AG04450 (cell line): ENCODE data around the gene MGAT4A. TPM values are rescaled to one million over a fixed set of nuclear protein-coding genes. Genes with fewer than 3 reads are reported as not detected.

Experiments used
- CTCF ChIA-PET: fragments of 300-600, 350-600 bp; formaldehyde crosslinking; extraction: SDS; loops from one replicate; lab custom pipeline; 2022; ENCODE audit warnings: antibody characterized with exemption, inconsistent platforms; lab: Charles Lee
- POLR2A ChIA-PET: fragments of 350-600 bp; formaldehyde crosslinking; extraction: SDS; loops from one replicate; lab custom pipeline; 2021; ENCODE audit warnings: antibody characterized with exemption, inconsistent platforms; lab: Yijun Ruan, JAX
- DNase-seq: peaks from one replicate; pipeline ENCODE4 v3.0.0-alpha.2; 2011; ENCODE audit warnings: low read depth, low spot score
- H3K27ac ChIP-seq: one replicate; pipeline ENCODE4 v1.5.1; 2012; ENCODE audit warnings: low read depth, low read length, control low read depth
- H3K27me3 ChIP-seq: one replicate; pipeline ENCODE4 v1.6.0; 2012; ENCODE audit warnings: low read length; ENCODE audit not compliant: control insufficient read depth, insufficient read depth
- H3K4me3 ChIP-seq: 2 replicates; pipeline ENCODE4 v1.5.1; 2011; ENCODE audit warnings: mild to moderate bottlenecking, low read depth, low read length, control low read depth
- H3K9me3 ChIP-seq: 2 replicates; pipeline ENCODE4 v1.5.1; 2012; ENCODE audit warnings: low read length; ENCODE audit not compliant: control insufficient read depth, insufficient read depth
- CTCF ChIP-seq: IDR thresholded peaks from 2 replicates; pipeline ENCODE4 v1.5.1; 2011; ENCODE audit warnings: low read depth, low read length, control low read depth, inconsistent platforms
- polyA plus RNA-seq: library from polyadenylated mRNA; depleted of rRNA; stranded (reverse); fragments of >200 nt; gene quantifications from 2 replicates; pipeline ENCODE4 v1.2.3, GENCODE V29; 2011

MGAT4A gene
- polyA plus RNA-seq, 1 experiment = 0.04 TPM

- no peak for DNase-seq
- TF ChIP-seq CTCF = no peak
- H3K4me3 ChIP-seq = no peak overlapping the region
- no peaks in the 10 kb centered on the region for H3K9me3 ChIP-seq
- ChIA-PET POLR2A (no interaction called here), CTCF (no interaction called here)
- no peaks in the 10 kb centered on the region for H3K27me3 ChIP-seq
- H3K27ac ChIP-seq = no peak overlapping the region
These were observed 33.1 kb downstream of the MGAT4A start for GRCh38 chr2:98697651-98698337.

DNA sequence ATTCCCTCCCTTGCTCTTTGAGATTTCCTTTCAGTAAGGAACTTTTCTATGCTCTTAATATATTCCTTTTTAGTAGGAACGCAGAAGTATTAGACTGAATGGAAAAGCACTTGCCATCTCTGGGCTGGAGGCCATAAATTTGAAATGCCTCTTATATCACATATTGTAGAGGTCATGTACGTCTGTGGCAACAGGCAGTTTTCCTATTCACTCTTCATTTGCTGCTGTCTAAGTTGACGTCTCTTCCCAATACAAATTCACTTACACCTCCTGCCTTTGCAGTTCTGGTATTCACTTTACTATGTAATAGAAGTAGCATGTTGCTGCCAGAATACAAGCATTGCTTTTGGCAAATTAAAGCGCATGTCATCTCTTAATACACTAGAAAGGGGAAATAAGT lies 34.7 kb downstream of the MGAT4A start:
- Histone ChIP-seq H3K27me3 (no peaks in the 10 kb centered on the region), H3K4me3 (no peak overlapping the region), H3K9me3 (no peaks in the 10 kb centered on the region), H3K27ac (no peak overlapping the region)
- DNase-seq = no peak
- TF ChIP-seq CTCF = no peak
- ChIA-PET POLR2A (no interaction called here), CTCF (no interaction called here)

GRCh38 chr2:98695255-98695654 lies 35.7 kb downstream of the MGAT4A start:
- ChIA-PET CTCF (no interaction called here), POLR2A (no interaction called here)
- H3K4me3 ChIP-seq = no peak overlapping the region
- H3K27me3 ChIP-seq = no peaks in the 10 kb centered on the region
- H3K27ac ChIP-seq = no peak overlapping the region
- no peak for TF ChIP-seq CTCF
- no peak for DNase-seq
- H3K9me3 ChIP-seq = no peaks in the 10 kb centered on the region

DNA sequence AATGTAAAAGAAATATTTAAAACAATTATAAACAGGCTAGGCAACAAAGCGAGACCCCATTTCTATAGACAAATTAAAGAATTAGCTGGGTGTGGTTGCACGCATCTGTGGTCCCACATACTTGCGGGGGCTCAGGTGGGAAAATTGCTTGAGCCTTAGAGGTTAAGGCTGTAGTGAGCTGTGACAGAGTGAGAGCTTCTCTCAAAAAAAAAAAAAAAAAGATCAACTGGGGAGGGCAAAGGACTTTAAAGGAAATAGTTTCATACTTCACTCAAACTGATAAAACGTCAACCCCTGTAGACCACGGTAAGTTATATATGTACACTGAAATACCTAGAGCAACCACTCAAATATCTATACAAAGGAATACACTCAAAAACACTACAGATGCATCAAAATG lies 37.5 kb downstream of the MGAT4A start:
- ChIA-PET POLR2A (no interaction called here), CTCF (interaction anchor here (0.6 kb wide), 1 partner anchor 11 kb away, joined by 4 read pairs; no protein-coding TSS in a partner anchor)
- no peak for TF ChIP-seq CTCF
- Histone ChIP-seq H3K4me3 (no peak overlapping the region), H3K27ac (no peak overlapping the region), H3K9me3 (no peaks in the 10 kb centered on the region), H3K27me3 (no peaks in the 10 kb centered on the region)
- DNase-seq = no peak
